Caco-2 (cell line): ENCODE results near the gene PKHD1. TPM values are rescaled to one million over a fixed set of nuclear protein-coding genes. Genes with fewer than 3 reads are reported as not detected.

Experiments
- BruUV-seq: library from RNA; stranded (reverse); fragments of 400-500 nt; replicated peaks from 2 replicates; lab custom pipeline; 2021; lab: Mats Ljungman, UMichigan
- CTCF ChIA-PET: fragments of 300-600 bp; sonication (Branson Sonifier 250); formaldehyde crosslinking; loops from one replicate; lab custom pipeline; 2022; ENCODE audit warnings: antibody characterized with exemption; lab: Charles Lee
- POLR2A ChIA-PET: fragments of 300-600 bp; sonication (Branson Sonifier 250); formaldehyde crosslinking; loops from one replicate; lab custom pipeline; 2022; ENCODE audit warnings: antibody characterized with exemption; lab: Charles Lee
- DNase-seq, 2 experiments: peaks; one replicate each; pipeline versions ENCODE4 v3.0.0 to v3.0.0-alpha.2; 2020 to 2022
- H3K27me3 ChIP-seq: replicated peaks from 2 replicates; pipeline ENCODE4 v1.6.0; 2011; ENCODE audit warnings: low read length; ENCODE audit not compliant: control insufficient read depth, insufficient read depth
- H3K36me3 ChIP-seq: 2 replicates; pipeline ENCODE4 v1.5.1; 2011; ENCODE audit warnings: low read length; ENCODE audit not compliant: control insufficient read depth, insufficient read depth
- H3K4me1 ChIP-seq: fragments of 250-450 bp; sonication (Bioruptor Pico); 2 replicates; pipeline ENCODE4 v1.5.1; 2020; ENCODE audit warnings: mild to moderate bottlenecking
- H3K4me3 ChIP-seq: 2 replicates; pipeline ENCODE4 v1.5.1; 2011; ENCODE audit warnings: low read depth, mild to moderate bottlenecking, control low read depth, low read length
- H3K9me3 ChIP-seq: fragments of 250-450 bp; sonication (Bioruptor Pico); 2 replicates; pipeline ENCODE4 v1.5.1; 2020; ENCODE audit warnings: mild to moderate bottlenecking, moderate library complexity
- H3K27ac Mint-ChIP-seq: one replicate; pipeline ENCODE4 v1.8.0; 2022; ENCODE audit warnings: mixed read lengths; ENCODE audit not compliant: unreplicated experiment
- H3K27me3 Mint-ChIP-seq: one replicate; pipeline ENCODE4 v1.8.0; 2022; ENCODE audit warnings: mixed read lengths; ENCODE audit not compliant: insufficient read depth, unreplicated experiment
- H3K36me3 Mint-ChIP-seq: one replicate; pipeline ENCODE4 v1.8.0; 2022; ENCODE audit warnings: mild to moderate bottlenecking, mixed read lengths; ENCODE audit not compliant: insufficient read depth, unreplicated experiment
- H3K4me1 Mint-ChIP-seq: one replicate; pipeline ENCODE4 v1.8.0; 2022; ENCODE audit warnings: low read depth, mixed read lengths; ENCODE audit not compliant: unreplicated experiment
- H3K4me3 Mint-ChIP-seq: one replicate; pipeline ENCODE4 v1.8.0; 2022; ENCODE audit warnings: mild to moderate bottlenecking, moderate library complexity, mixed read lengths; ENCODE audit not compliant: unreplicated experiment
- H3K9me3 Mint-ChIP-seq: one replicate; pipeline ENCODE4 v1.8.0; 2022; ENCODE audit warnings: mixed read lengths; ENCODE audit not compliant: unreplicated experiment
- CTCF ChIP-seq, 2 experiments: fragments of 200-600 bp in 1 of 2; IDR thresholded peaks; 1 replicate in 1 of 2; 2 replicates in 1 of 2; pipeline versions ENCODE4 v1.5.1 to v1.8.0; 2011 to 2022; ENCODE audit warnings: antibody characterized with exemption in 1 of 2, control low read depth in 1 of 2, inconsistent platforms in 1 of 2, low read depth in 1 of 2, low read length in 1 of 2, mild to moderate bottlenecking in 1 of 2, moderate library complexity in 1 of 2; ENCODE audit not compliant: insufficient read depth in 1 of 2, severe bottlenecking in 1 of 2, unreplicated experiment in 1 of 2
- intact Hi-C: fragments of 100-400 bp; cut with micrococcal nuclease; formaldehyde crosslinking; loops from one replicate; pipeline ENCODE4 v1.10.0; 2022; ENCODE audit not compliant: unreplicated experiment
- total RNA-seq: library from RNA; stranded (reverse); gene quantifications from 2 replicates; pipeline ENCODE4 v1.2.3, GENCODE V29; 2022

Gene PKHD1
- total RNA-seq, 1 experiment from 2014 or later, result 3.3 TPM

GRCh38 chr6:52106994-52107393, 19.6 kb upstream of the PKHD1 start:
- TF ChIP-seq CTCF (IDR thresholded peaks at IDR 0.05; ENCODE audit: insufficient read depth in 1 of 2, low read depth in 1 of 2, low read length in 1 of 2, severe bottlenecking in 1 of 2, unreplicated experiment in 1 of 2), result no peak
- Mint-ChIP-seq H3K4me1 (no peaks in the 10 kb centered on the region), H3K9me3 (peaks cover 10% of the 10 kb centered on the region), H3K36me3 (no peaks in the 10 kb centered on the region), H3K27me3 (no peaks in the 10 kb centered on the region), H3K27ac (no peak overlapping the region), H3K4me3 (no peak overlapping the region)
- H3K4me3 ChIP-seq, result no peak overlapping the region
- no peaks in the 10 kb centered on the region for H3K9me3 ChIP-seq
- BruUV-seq, result no TSS peak
- H3K4me1 ChIP-seq, result no peaks in the 10 kb centered on the region
- no peak for DNase-seq
- CTCF ChIA-PET, result no interaction called here
- intact Hi-C loops, result no loop called here
- H3K27me3 ChIP-seq, result no peaks in the 10 kb centered on the region; the same call in 1 of the 2 replicates
- no peaks in the 10 kb centered on the region for H3K36me3 ChIP-seq
- POLR2A ChIA-PET, result no interaction called here

GRCh38 chr6:52104979-52105378, 17.6 kb upstream of the PKHD1 start:
- peaks cover 3% of the 10 kb centered on the region for H3K27me3 Mint-ChIP-seq
- no peaks in the 10 kb centered on the region for H3K36me3 Mint-ChIP-seq
- no peak overlapping the region for H3K27ac Mint-ChIP-seq
- H3K4me1 Mint-ChIP-seq, result peaks cover 5% of the 10 kb centered on the region
- no peak for DNase-seq
- no peaks in the 10 kb centered on the region for H3K36me3 ChIP-seq
- peak in 1 of 2 experiments; percentile 10 for TF ChIP-seq CTCF (IDR thresholded peaks at IDR 0.05; ENCODE audit: insufficient read depth in 1 of 2, low read depth in 1 of 2, low read length in 1 of 2, severe bottlenecking in 1 of 2, unreplicated experiment in 1 of 2)
- H3K27me3 ChIP-seq, result no peaks in the 10 kb centered on the region; the same call in 1 of the 2 replicates
- no peaks in the 10 kb centered on the region for H3K9me3 ChIP-seq
- intact Hi-C loops, result no loop called here
- H3K4me3 ChIP-seq, result no peak overlapping the region
- ChIA-PET CTCF (no interaction called here), POLR2A (no interaction called here)
- no TSS peak for BruUV-seq
- no peaks in the 10 kb centered on the region for H3K4me1 ChIP-seq
- no peak overlapping the region for H3K4me3 Mint-ChIP-seq
- H3K9me3 Mint-ChIP-seq, result no peaks in the 10 kb centered on the region

- Histone ChIP-seq H3K4me1 (no peaks in the 10 kb centered on the region), H3K9me3 (no peaks in the 10 kb centered on the region), H3K4me3 (no peak overlapping the region), H3K36me3 (no peaks in the 10 kb centered on the region), H3K27me3 (no peaks in the 10 kb centered on the region; the same call in 1 of the 2 replicates)
- Mint-ChIP-seq H3K27me3 (peaks cover 3% of the 10 kb centered on the region), H3K4me3 (no peak overlapping the region), H3K9me3 (no peaks in the 10 kb centered on the region), H3K27ac (no peak overlapping the region), H3K4me1 (peaks cover 5% of the 10 kb centered on the region), H3K36me3 (no peaks in the 10 kb centered on the region)
- BruUV-seq, result no TSS peak
- TF ChIP-seq CTCF (IDR thresholded peaks at IDR 0.05; ENCODE audit: insufficient read depth in 1 of 2, low read depth in 1 of 2, low read length in 1 of 2, severe bottlenecking in 1 of 2, unreplicated experiment in 1 of 2), result no peak
- ChIA-PET POLR2A (no interaction called here), CTCF (no interaction called here)
- intact Hi-C loops, result no loop called here
- no peak for DNase-seq
Measured at GRCh38 chr6:52103623-52104022, 16.2 kb upstream of the PKHD1 start.
